Cerebellar nuclear complex (tissue), 1 donor: ENCODE data around the gene COPB2.
A peak's percentile ranks its signal among the peaks of the same experiment; 100 is the strongest.
"Not testable (repeated sequence)": the region's sequence is repeated elsewhere in the genome, so short reads cannot be mapped to it uniquely, and the experiment has no call there.

Experiments used
- DNase-seq, 2 experiments: peaks; one replicate each; lab custom pipeline; 2025; lab: John Stamatoyannopoulos, UW

Gene COPB2

DNA sequence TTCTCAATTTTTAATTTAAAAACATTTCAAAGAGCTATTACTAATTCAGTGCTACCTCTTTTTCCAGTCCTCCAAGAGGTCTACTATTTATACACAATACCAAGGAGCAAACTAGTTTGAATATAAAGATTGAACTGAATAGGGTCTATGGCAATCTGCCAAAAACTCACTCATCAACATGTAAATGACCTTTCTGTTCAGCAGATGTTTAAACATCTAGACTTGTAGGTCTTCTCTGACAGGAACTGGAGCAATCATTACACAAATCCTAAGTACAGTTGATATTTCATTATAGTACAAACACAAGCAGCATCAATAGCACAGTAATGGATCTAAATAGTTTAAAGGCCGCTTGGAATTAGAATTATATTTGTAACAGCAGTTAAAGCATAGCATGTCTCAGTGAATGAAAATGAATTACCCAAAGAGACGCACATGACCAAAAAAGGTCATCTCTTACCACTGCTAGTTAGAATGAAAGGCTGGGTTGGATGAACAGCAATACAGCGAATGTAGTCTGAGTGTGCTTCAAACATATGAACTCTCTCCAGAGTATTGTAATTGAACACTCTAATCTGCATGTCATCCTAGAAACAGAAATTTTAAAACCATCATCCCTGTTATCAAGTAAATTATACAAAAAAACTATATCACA, 10.7 kb downstream of the COPB2 start:
- no peak for DNase-seq

DNA sequence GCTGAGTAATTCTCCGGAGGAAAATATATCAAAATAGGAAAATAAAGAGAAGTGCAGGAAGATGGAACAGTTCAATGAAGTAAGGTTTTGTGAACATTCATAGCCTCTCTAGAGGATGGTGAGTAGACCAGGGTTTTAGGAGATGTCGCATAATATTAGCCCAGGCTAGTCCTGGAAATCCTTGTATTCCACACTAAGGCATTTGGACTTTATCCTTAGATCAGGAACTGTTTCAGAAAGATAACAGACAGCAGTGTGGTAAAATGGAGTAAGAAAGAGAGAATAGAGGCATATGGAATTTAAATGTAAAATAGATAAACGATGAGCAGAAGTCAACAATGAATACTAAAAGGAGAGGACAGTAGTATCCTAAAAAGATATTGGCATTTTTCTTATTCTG, 12.1 kb downstream of the COPB2 start:
- no peak for DNase-seq

DNA sequence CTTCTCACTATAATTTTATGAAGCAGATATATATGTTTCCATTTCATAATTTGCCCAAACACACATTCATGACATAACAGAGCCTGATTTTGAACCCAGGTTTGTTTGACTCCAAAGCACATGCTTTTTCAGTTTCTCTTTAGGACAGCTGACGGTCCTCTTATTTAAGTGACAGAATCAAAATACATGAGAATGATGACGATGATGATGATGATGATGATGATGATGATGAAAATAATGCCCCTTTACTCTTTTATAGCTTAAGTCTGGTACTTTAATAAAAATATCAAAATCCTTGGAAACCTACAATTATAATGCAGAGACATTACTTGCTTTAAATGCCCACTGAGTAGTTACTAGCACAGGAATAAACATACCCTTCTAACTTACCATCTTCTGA, 15.3 kb downstream of the COPB2 start:
- no peak for DNase-seq

DNA sequence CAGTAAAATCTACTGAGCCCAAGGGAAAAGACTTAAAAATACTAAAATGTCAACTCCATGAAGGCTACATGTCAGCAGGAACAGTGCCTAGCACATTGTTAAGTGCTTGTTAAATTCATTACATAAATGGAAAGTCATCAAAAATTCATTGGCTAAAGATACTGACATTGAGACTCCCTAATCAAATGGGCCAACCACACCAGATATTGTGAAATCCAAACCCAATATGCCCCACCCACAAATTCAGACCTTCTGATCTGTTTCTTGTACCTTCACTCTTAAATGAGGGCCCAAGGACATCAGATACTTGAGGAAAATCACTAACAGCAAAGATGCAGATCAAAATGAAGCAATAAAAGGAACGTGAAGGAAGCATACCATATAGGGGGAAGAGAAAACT, 24.9 kb downstream of the COPB2 start:
- no peak for DNase-seq

GRCh38 chr3:139361276-139361675, 28.2 kb downstream of the COPB2 start:
- no peak for DNase-seq

DNA sequence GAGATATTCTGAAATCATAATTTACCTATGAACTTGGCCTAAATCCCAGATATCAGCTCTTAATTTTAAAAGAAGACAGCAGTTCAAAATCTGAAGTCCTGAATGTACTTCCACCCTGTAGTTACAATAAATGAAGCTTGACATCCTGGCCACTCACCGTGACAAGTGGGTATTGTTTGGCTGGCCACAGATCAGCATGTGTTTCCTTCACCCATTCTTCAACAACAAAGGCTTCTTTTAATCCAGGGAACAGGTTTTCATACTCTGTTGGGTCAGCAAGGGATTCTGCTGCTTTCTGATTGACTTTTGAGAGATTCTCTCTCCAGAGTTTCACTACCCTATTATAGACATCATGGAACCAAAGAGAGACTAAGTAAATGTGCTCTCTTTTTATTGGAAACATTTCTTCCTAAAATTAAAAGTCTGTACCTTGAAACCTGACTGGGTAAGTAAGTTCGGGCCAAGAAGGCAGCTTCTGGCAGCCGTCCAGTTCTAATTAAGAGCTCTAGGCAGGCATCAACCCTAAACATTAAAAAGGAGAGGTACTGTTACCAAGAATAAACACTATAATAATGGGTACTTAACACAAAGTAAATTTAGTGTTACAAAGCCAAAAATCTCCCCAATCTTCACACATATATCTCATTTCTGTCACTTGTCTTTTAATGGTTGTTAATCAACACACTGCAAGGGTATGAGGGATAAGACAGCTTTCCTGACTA, 30.4 kb downstream of the COPB2 start:
- DNase-seq = no peak

DNA sequence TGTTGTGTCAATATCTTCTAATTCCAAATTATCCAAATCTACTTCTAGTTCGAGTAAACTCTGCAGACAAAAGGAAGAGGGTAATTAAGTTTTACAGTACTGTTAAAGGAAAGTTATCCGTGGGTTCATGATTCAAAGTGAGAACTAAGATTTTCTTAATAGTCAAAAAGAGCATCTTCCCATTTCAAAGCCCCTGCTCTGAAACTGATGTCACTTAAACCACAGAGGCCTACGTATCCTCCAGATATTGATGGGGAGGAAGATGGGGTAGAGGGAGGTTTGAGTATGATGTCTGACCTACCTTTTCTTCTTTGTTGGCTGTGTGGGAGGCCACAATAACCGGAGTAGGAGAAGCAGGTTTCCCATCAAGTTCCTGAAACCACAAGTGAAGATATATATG, 31.5 kb downstream of the COPB2 start:
- no peak for DNase-seq

GRCh38 chr3:139355891-139356290, 33.6 kb downstream of the COPB2 start:
- DNase-seq = no peak

DNA sequence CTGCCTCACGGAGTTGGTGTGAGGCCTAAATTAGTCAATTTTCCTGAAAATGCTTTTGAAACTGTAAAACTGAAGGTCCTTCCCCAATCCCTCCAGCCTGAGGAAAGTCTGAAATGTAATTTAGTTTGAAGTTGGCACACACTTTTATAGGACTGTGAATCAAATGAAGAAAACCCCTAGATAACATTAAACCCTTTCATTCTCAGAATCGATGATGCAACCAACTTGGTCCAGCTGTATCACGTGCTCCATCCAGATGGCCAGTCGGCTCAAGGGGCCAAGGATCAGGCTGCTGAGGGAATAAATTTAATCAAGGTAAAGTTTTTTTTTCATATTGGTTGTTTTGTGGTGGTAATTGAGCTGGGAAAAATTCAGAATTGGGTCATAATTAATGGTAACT, 34.0 kb downstream of the COPB2 start:
- DNase-seq = no peak

GRCh38 chr3:139354661-139355060, 34.8 kb downstream of the COPB2 start:
- DNase-seq = no peak

- no peak for DNase-seq
Measured at GRCh38 chr3:139353920-139354556, 35.4 kb downstream of the COPB2 start.

DNA sequence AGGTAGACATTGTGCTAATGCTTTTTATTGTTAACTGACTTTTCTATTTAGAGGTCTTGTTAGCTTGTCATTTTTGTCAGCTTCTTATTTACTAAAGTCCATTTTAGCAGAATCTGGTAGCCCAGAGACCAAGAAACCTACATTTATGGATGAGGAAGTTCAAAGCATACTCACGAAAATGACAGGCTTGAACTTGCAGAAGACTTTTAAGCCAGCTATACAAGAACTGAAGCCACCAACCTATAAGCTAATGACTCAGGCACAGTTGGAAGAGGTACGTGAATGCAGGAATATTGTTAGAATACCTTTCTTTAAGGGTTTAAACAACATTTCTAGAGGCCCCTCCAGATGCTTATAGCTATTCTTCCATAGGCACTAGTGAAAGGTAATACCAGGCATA, 42.7 kb downstream of the COPB2 start:
- DNase-seq = no peak

GRCh38 chr3:139343895-139344856, 45.3 kb downstream of the COPB2 start, which contains the start of gene MRPS22:
MRPS22 (plus strand) TSS chr3:139344020; CDS start chr3:139344027, 7 bp downstream.
- peak; percentile 22 to 62 for DNase-seq

DNA sequence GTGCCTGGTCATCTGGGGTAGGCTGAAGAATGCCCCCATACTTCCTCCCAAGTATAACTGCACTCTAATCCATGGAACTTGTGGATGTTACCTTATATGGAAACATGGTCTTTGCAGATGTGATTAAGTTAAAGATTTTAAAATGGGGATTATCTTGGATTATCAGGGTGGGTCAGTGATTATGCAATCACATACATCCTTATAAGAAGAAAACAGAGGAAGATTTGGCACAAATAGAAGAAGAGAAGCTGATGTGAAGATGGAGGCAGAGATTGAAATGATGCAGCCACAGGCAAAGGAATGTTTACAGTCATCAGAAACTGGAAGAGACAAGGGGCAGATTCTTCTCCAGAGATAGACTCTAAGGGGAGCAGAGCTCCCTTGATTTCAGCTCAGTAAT, 47.4 kb downstream of the COPB2 start:
- no peak for DNase-seq

DNA sequence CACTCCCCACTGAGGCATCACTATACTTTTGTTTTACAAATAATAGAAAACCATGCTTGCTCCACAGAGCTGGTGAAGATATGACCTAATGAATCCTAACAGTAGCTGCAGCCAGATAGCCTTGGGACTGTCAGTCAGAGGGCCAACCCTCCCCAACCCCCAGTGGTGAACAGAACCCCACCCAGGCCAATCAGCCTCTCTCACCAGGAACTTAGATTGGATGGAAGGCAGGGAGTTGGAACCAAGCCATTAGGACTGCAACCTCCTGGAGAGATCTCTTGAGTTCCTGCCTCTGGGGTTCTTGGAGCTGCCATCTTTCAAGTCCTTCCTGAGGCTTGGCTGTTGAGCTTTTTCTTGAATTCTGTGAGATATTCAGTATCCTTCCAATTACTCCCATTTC, 48.7 kb downstream of the COPB2 start:
- DNase-seq = no peak

DNA sequence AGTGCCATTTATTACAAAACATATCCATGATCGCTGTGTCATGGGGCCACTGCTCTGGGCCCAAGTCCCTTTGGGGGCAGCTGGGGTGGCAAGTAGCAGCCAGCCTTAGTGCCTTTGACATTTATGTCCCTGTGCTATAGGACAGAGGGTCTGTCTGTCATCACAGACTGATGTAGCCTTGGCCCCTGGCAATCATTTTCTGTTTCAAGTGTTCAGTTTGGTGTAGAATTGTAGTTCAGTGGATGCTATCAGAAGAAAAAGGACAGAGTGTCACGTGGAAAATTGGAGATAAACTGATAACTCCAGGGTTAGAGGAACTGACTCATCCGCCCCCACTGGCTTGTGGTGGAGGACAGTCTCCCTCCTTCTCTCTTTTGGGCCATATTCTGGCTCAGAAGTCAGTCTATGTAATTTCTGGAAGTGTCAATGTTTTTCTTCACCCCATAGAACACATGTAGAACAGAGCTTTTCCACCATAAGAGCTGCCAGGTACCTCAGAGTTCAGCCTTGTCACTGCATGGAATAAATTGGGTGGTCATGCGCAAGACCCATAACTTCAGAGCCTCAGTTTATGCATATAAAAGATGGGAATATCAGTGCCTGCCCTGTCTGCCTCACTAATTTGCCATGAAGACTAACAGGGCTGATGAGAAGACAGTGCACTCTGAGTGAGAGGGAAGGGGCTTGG, 50.1 kb downstream of the COPB2 start:
- no peak for DNase-seq

- DNase-seq = no peak
Measured at GRCh38 chr3:139338405-139338804, 51.0 kb downstream of the COPB2 start.

GRCh38 chr3:139334675-139335074, 54.8 kb downstream of the COPB2 start:
- DNase-seq = not testable (repeated sequence)

DNA sequence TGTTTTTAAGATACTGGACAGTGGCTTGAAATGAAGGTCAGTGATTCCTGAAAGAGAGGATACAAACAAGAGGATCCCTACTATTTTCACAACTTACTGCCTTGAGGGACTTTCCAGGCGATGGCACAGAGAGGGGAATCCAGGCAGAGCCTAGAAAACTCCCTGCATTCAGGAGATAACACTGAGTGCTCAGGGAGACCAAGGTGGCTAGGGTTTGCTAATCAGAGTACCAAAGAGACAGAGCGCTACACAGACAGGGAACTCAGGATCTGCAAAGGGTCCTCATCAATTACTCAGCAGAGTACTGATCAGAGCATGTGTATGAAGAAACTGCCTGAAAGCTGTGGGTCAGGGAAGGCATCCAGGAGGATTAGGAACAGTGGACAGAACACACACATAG, 57.4 kb downstream of the COPB2 start:
- DNase-seq = no peak

- DNase-seq = no peak
Measured at GRCh38 chr3:139329364-139329850, 60.0 kb downstream of the COPB2 start.

- DNase-seq = no peak
Measured at GRCh38 chr3:139328356-139328755, 61.1 kb downstream of the COPB2 start.
